H9 (cell line): ENCODE results near the gene CLPTM1L. TPM values are rescaled to one million over a fixed set of nuclear protein-coding genes. Genes with fewer than 3 reads are reported as not detected.

Experiments
- DNase-seq: peaks from one replicate; pipeline ENCODE4 v3.0.0-alpha.2; 2017
- H2AFZ ChIP-seq: one replicate; pipeline ENCODE4 v1.6.1; 2013; ENCODE audit warnings: mild to moderate bottlenecking, low read length, control low read depth, moderate library complexity
- H2AK5ac ChIP-seq: 2 replicates; pipeline ENCODE4 v1.6.1; 2013; ENCODE audit warnings: low read length, control low read depth, mixed read lengths; ENCODE audit not compliant: insufficient read length
- H2BK120ac ChIP-seq: one replicate; pipeline ENCODE4 v1.6.1; 2013; ENCODE audit warnings: low read depth, mild to moderate bottlenecking, low read length, control low read depth, inconsistent platforms; ENCODE audit not compliant: poor library complexity, severe bottlenecking
- H2BK12ac ChIP-seq: 2 replicates; pipeline ENCODE4 v1.6.1; 2013; ENCODE audit warnings: low read length, control low read depth, mixed read lengths, low read depth; ENCODE audit not compliant: insufficient read length
- H2BK15ac ChIP-seq: 2 replicates; pipeline ENCODE4 v1.6.1; 2013; ENCODE audit warnings: low read depth, low read length, control low read depth
- H2BK20ac ChIP-seq: one replicate; pipeline ENCODE4 v1.6.1; 2013; ENCODE audit warnings: low read depth, mild to moderate bottlenecking, low read length, control low read depth, inconsistent platforms; ENCODE audit not compliant: poor library complexity, severe bottlenecking
- H2BK5ac ChIP-seq: 2 replicates; pipeline ENCODE4 v1.6.1; 2013; ENCODE audit warnings: low read length, control low read depth, mixed read lengths; ENCODE audit not compliant: insufficient read length
- H3K14ac ChIP-seq: 2 replicates; pipeline ENCODE4 v1.6.1; 2013; ENCODE audit warnings: low read length, control low read depth; ENCODE audit not compliant: insufficient read depth
- H3K18ac ChIP-seq: 2 replicates; pipeline ENCODE4 v1.6.1; 2013; ENCODE audit warnings: low read depth, mild to moderate bottlenecking, mixed read lengths, low read length, control low read depth; ENCODE audit not compliant: insufficient read length
- H3K23ac ChIP-seq: 2 replicates; pipeline ENCODE4 v1.6.1; 2013; ENCODE audit warnings: low read length, control low read depth, mixed read lengths, low read depth; ENCODE audit not compliant: insufficient read length
- H3K23me2 ChIP-seq: 2 replicates; pipeline ENCODE4 v1.6.1; 2013; ENCODE audit warnings: low read depth, mild to moderate bottlenecking, mixed read lengths, low read length, control low read depth; ENCODE audit not compliant: insufficient read length, poor library complexity, severe bottlenecking
- H3K27ac ChIP-seq: 2 replicates; pipeline ENCODE4 v1.5.1; 2013; ENCODE audit warnings: low read length, control low read depth, mixed read lengths, low read depth; ENCODE audit not compliant: insufficient read length
- H3K27me3 ChIP-seq: 2 replicates; pipeline ENCODE4 v1.6.1; 2013; ENCODE audit warnings: low read length, control low read depth, inconsistent platforms; ENCODE audit not compliant: insufficient read depth
- H3K4ac ChIP-seq: 2 replicates; pipeline ENCODE4 v1.6.1; 2013; ENCODE audit warnings: low read depth, mild to moderate bottlenecking, control low read depth, inconsistent platforms, low read length, moderate library complexity
- H3K4me1 ChIP-seq: 2 replicates; pipeline ENCODE4 v1.6.1; 2013; ENCODE audit warnings: low read length, control low read depth, inconsistent platforms; ENCODE audit not compliant: insufficient read depth
- H3K4me2 ChIP-seq: 2 replicates; pipeline ENCODE4 v1.6.1; 2013; ENCODE audit warnings: low read length, control low read depth, mixed read lengths; ENCODE audit not compliant: insufficient read length, insufficient read depth
- H3K56ac ChIP-seq: 2 replicates; pipeline ENCODE4 v1.6.1; 2013; ENCODE audit warnings: low read depth, mild to moderate bottlenecking, mixed read lengths, low read length, control low read depth; ENCODE audit not compliant: insufficient read length
- H3K79me1 ChIP-seq: 2 replicates; pipeline ENCODE4 v1.6.1; 2013; ENCODE audit warnings: low read depth, mild to moderate bottlenecking, moderate library complexity, low read length, control low read depth, inconsistent platforms; ENCODE audit not compliant: insufficient read depth, poor library complexity, severe bottlenecking
- H3K79me2 ChIP-seq: 2 replicates; pipeline ENCODE4 v1.6.1; 2013; ENCODE audit warnings: low read length, control low read depth, inconsistent platforms; ENCODE audit not compliant: insufficient read depth
- H3K9ac ChIP-seq: 2 replicates; pipeline ENCODE4 v1.6.1; 2013; ENCODE audit warnings: low read length, control low read depth, mixed read lengths; ENCODE audit not compliant: insufficient read length; ENCODE audit errors: extremely low read depth
- H3K9me3 ChIP-seq: one replicate; pipeline ENCODE4 v1.6.1; 2013; ENCODE audit warnings: low read depth, low read length, inconsistent platforms; ENCODE audit not compliant: control insufficient read depth
- H3T11ph ChIP-seq: one replicate; pipeline ENCODE4 v1.6.1; 2013; ENCODE audit warnings: mild to moderate bottlenecking, low read length, control low read depth, inconsistent platforms
- H4K20me1 ChIP-seq: one replicate; pipeline ENCODE4 v1.6.1; 2013; ENCODE audit not compliant: control insufficient read depth, insufficient read length, insufficient read depth
- H4K5ac ChIP-seq: 2 replicates; pipeline ENCODE4 v1.6.1; 2013; ENCODE audit warnings: low read depth, mild to moderate bottlenecking, mixed read lengths, low read length, control low read depth; ENCODE audit not compliant: insufficient read length
- H4K8ac ChIP-seq: replicated peaks from 2 replicates; pipeline ENCODE4 v1.6.1; 2013; ENCODE audit warnings: low read length, control low read depth, mixed read lengths, low read depth; ENCODE audit not compliant: insufficient read length
- H4K91ac ChIP-seq: 2 replicates; pipeline ENCODE4 v1.6.1; 2013; ENCODE audit warnings: low read depth, mild to moderate bottlenecking, moderate library complexity, mixed read lengths, low read length, control low read depth; ENCODE audit not compliant: insufficient read length
- H3K27ac Mint-ChIP-seq, 3 experiments: 2 replicates in 2 of 3; 3 replicates in 1 of 3; pipeline ENCODE4 v1.8.0; 2020 to 2021; ENCODE audit warnings: mixed read lengths in 3 of 3, mild to moderate bottlenecking in 1 of 3, moderate library complexity in 1 of 3
- H3K27me3 Mint-ChIP-seq: 2 replicates; pipeline ENCODE4 v1.8.0; 2021; ENCODE audit warnings: low read depth, mild to moderate bottlenecking, moderate library complexity, mixed read lengths
- H3K36me3 Mint-ChIP-seq, 3 experiments: 2 replicates in 2 of 3; 3 replicates in 1 of 3; pipeline ENCODE4 v1.8.0; 2020 to 2021; ENCODE audit warnings: low read depth in 3 of 3, mixed read lengths in 3 of 3; ENCODE audit not compliant: insufficient read depth in 1 of 3
- H3K4me1 Mint-ChIP-seq, 2 experiments: 2 replicates each; pipeline ENCODE4 v1.8.0; 2020; ENCODE audit warnings: mixed read lengths in 2 of 2
- H3K4me3 Mint-ChIP-seq, 2 experiments: 2 replicates in 1 of 2; 3 replicates in 1 of 2; pipeline ENCODE4 v1.8.0; 2020 to 2021; ENCODE audit warnings: mild to moderate bottlenecking in 2 of 2, mixed read lengths in 2 of 2, moderate library complexity in 1 of 2
- H3K9me3 Mint-ChIP-seq, 2 experiments: 2 replicates in 1 of 2; 3 replicates in 1 of 2; pipeline ENCODE4 v1.8.0; 2020; ENCODE audit warnings: mild to moderate bottlenecking in 2 of 2, mixed read lengths in 2 of 2, moderate library complexity in 1 of 2
- CTCF ChIP-seq: fragments of 200-600 bp; sonication (generic); conservative IDR thresholded peaks from 3 replicates; pipeline ENCODE4 v1.8.0; 2021; ENCODE audit warnings: antibody characterized with exemption, mild to moderate bottlenecking
- whole genome bisulfite sequencing: extraction: QIAGEN DNeasy Blood & Tissue Kit; methylation state at CpG from one replicate; pipeline ENCODE4 v1.1.7; 2013; ENCODE audit warnings: missing lambda C conversion rate, low lambda C conversion rate, mixed read lengths; ENCODE audit not compliant: insufficient read length; ENCODE audit errors: extremely low coverage; 5-methylcytosine and 5-hydroxymethylcytosine counted together
- total RNA-seq: library from RNA; stranded (reverse); gene quantifications from 2 replicates; pipeline ENCODE4 v1.2.1, GENCODE V29; 2021

Gene CLPTM1L
- total RNA-seq, 1 experiment from 2014 or later = 108 TPM

- H3K36me3 Mint-ChIP-seq = peaks cover 32 to 84% (median 70%) of the 10 kb centered on the region in 3 experiments; a peak in 6 of 7 replicates
Observed at GRCh38 chr5:1321576-1321975, 23.3 kb downstream of the CLPTM1L start.

More at GRCh38 chr5:1321576-1321975, 23.3 kb downstream of the CLPTM1L start:
- Histone ChIP-seq H3K79me2 (no peaks in the 10 kb centered on the region), H4K8ac (no peak overlapping the region), H2BK20ac (no peak overlapping the region), H3K56ac (no peak overlapping the region), H2AFZ (no peak overlapping the region), H3K4ac (no peak overlapping the region), H3K4me1 (no peaks in the 10 kb centered on the region), H3K27ac (no peak overlapping the region), H2BK5ac (no peak overlapping the region), H3K23me2 (no peaks in the 10 kb centered on the region), H3K79me1 (no peaks in the 10 kb centered on the region), H2BK12ac (no peak overlapping the region), H2BK15ac (no peak overlapping the region), H3K14ac (no peak overlapping the region), H2BK120ac (no peak overlapping the region), H3K23ac (no peak overlapping the region), H3K27me3 (no peaks in the 10 kb centered on the region), H2AK5ac (no peak overlapping the region), H3K4me2 (no peak overlapping the region), H4K5ac (no peak overlapping the region), H4K91ac (no peak overlapping the region), H3K9me3 (no peaks in the 10 kb centered on the region), H3K9ac (no peak overlapping the region), H4K20me1 (no peaks in the 10 kb centered on the region), H3T11ph (no peak overlapping the region), H3K18ac (no peak overlapping the region)
- H3K9me3 Mint-ChIP-seq = no peaks in the 10 kb centered on the region; a peak in 1 of 5 replicates
- H3K27me3 Mint-ChIP-seq = no peaks in the 10 kb centered on the region
- no CpG with 5 or more reads among the region's 16 CpGs for WGBS
- DNase-seq = peak; percentile 20
- H3K27ac Mint-ChIP-seq = 0 out of 7 replicates have a peak overlapping the region, but pooled peaks of 1 of the 3 experiments have one; percentile 28
- peaks cover 5 to 7% of the 10 kb centered on the region in 2 experiments for H3K4me1 Mint-ChIP-seq
- TF ChIP-seq CTCF = no peak
- no peak overlapping the region for H3K4me3 Mint-ChIP-seq
